IPS-NIHi7 (cell line): ENCODE results near the gene IFNAR1.
"Not testable (repeated sequence)": the region's sequence is repeated elsewhere in the genome, so short reads cannot be mapped to it uniquely, and the experiment has no call there.

Experiments
- DNase-seq: peaks from one replicate; pipeline ENCODE4 v3.0.0; 2012; ENCODE audit warnings: mixed read lengths; ENCODE audit errors: extremely low spot score

IFNAR1 gene

GRCh38 chr21:33345751-33346238 lies 21.0 kb downstream of the IFNAR1 start:
- DNase-seq: no peak

- DNase-seq: no peak
These were observed 23.9 kb downstream of the IFNAR1 start for GRCh38 chr21:33348706-33349105.

GRCh38 chr21:33350676-33351075 lies 25.9 kb downstream of the IFNAR1 start:
- no peak for DNase-seq

- DNase-seq: no peak
These were observed 30.6 kb downstream of the IFNAR1 start for GRCh38 chr21:33355355-33355754.

- no peak for DNase-seq
These were observed 31.2 kb downstream of the IFNAR1 start for GRCh38 chr21:33355996-33356395.

- no peak for DNase-seq
These were observed 32.4 kb downstream of the IFNAR1 start for GRCh38 chr21:33357177-33357576.

GRCh38 chr21:33359446-33359845 lies 34.7 kb downstream of the IFNAR1 start:
- DNase-seq: no peak

GRCh38 chr21:33360281-33360680 lies 35.5 kb downstream of the IFNAR1 start:
- no peak for DNase-seq

- DNase-seq: peak; percentile 90
These were observed 36.3 kb downstream of the IFNAR1 start for GRCh38 chr21:33360881-33361602.

- DNase-seq: peak; percentile 38
These were observed 37.3 kb downstream of the IFNAR1 start for GRCh38 chr21:33362044-33362555.

- not testable (repeated sequence) for DNase-seq
These were observed 39.3 kb downstream of the IFNAR1 start for GRCh38 chr21:33363911-33364609.

GRCh38 chr21:33364830-33365229 lies 40.1 kb downstream of the IFNAR1 start:
- DNase-seq: no peak

- no peak for DNase-seq
These were observed 42.7 kb downstream of the IFNAR1 start for GRCh38 chr21:33367309-33367973.

- DNase-seq: no peak
These were observed 43.4 kb downstream of the IFNAR1 start for GRCh38 chr21:33368124-33368523.

- no peak for DNase-seq
These were observed 43.8 kb downstream of the IFNAR1 start for GRCh38 chr21:33368576-33368975.

GRCh38 chr21:33369586-33369985 lies 44.8 kb downstream of the IFNAR1 start:
- DNase-seq: no peak

GRCh38 chr21:33370305-33370704 lies 45.5 kb downstream of the IFNAR1 start:
- DNase-seq: no peak

GRCh38 chr21:33371366-33371765 lies 46.6 kb downstream of the IFNAR1 start:
- DNase-seq: no peak

GRCh38 chr21:33372582-33372981 lies 47.8 kb downstream of the IFNAR1 start:
- no peak for DNase-seq

- no peak for DNase-seq
These were observed 48.7 kb downstream of the IFNAR1 start for GRCh38 chr21:33373451-33373850.

- DNase-seq: no peak
These were observed 49.3 kb downstream of the IFNAR1 start for GRCh38 chr21:33374080-33374449.

GRCh38 chr21:33374450-33375096 lies 49.8 kb downstream of the IFNAR1 start:
- peak; percentile 31 for DNase-seq
